Measurements from ENCODE around the gene TTC21A.

The TTC21A gene

GRCh38 chr3:39097716-39098472 lies 9.6 kb upstream of the TTC21A start:
- DNase-seq (ENCODE audit: low spot score) = no peak

- no peak for DNase-seq (ENCODE audit: low spot score)
Measured at GRCh38 chr3:39098473-39099000, 8.9 kb upstream of the TTC21A start.

GRCh38 chr3:39099242-39099641 lies 8.2 kb upstream of the TTC21A start:
- no peak for DNase-seq (ENCODE audit: low spot score)

GRCh38 chr3:39099738-39100499 lies 7.6 kb upstream of the TTC21A start:
- no peak for DNase-seq (ENCODE audit: low spot score)

- DNase-seq (ENCODE audit: low spot score) = no peak
Measured at GRCh38 chr3:39100500-39100886, 7.0 kb upstream of the TTC21A start.

GRCh38 chr3:39101022-39101689 lies 6.3 kb upstream of the TTC21A start:
- DNase-seq (ENCODE audit: low spot score) = peak; percentile 76

- DNase-seq (ENCODE audit: low spot score) = no peak
Measured at GRCh38 chr3:39102504-39103323, 4.8 kb upstream of the TTC21A start.

GRCh38 chr3:39103324-39103693 lies 4.2 kb upstream of the TTC21A start:
- peak; percentile 49 for DNase-seq (ENCODE audit: low spot score)

- DNase-seq (ENCODE audit: low spot score) = no peak
Measured at GRCh38 chr3:39103791-39104552, 3.5 kb upstream of the TTC21A start.

- DNase-seq (ENCODE audit: low spot score) = no peak
Measured at GRCh38 chr3:39104961-39105686, 2.4 kb upstream of the TTC21A start.

- DNase-seq (ENCODE audit: low spot score) = no peak
Measured at GRCh38 chr3:39105687-39106063, 1.8 kb upstream of the TTC21A start.

GRCh38 chr3:39106281-39106811 lies 1.1 kb upstream of the TTC21A start:
- DNase-seq (ENCODE audit: low spot score) = no peak

- no peak for DNase-seq (ENCODE audit: low spot score)
Measured at GRCh38 chr3:39106851-39107387, 561 bp upstream of the TTC21A start.

- DNase-seq (ENCODE audit: low spot score) = peak; percentile 93
Measured at GRCh38 chr3:39108200-39108710, 775 bp downstream of the TTC21A start.

GRCh38 chr3:39109086-39109485 lies 1.6 kb downstream of the TTC21A start:
- DNase-seq (ENCODE audit: low spot score) = no peak

GRCh38 chr3:39110041-39110639 lies 2.7 kb downstream of the TTC21A start:
- DNase-seq (ENCODE audit: low spot score) = no peak

GRCh38 chr3:39112113-39112512 lies 4.6 kb downstream of the TTC21A start:
- no peak for DNase-seq (ENCODE audit: low spot score)

- no peak for DNase-seq (ENCODE audit: low spot score)
Measured at GRCh38 chr3:39112535-39112934, 5.1 kb downstream of the TTC21A start.

GRCh38 chr3:39113291-39113690 lies 5.8 kb downstream of the TTC21A start:
- DNase-seq (ENCODE audit: low spot score) = no peak

All from NAMALWA (cell line).